Adrenal gland (tissue), 19 donors: ENCODE measurements around the gene SUV39H2. TPM values are rescaled to one million over a fixed set of nuclear protein-coding genes. Genes with fewer than 3 reads are reported as not detected.

Experiments
- DNase-seq, 7 donors: peaks; one replicate each; pipeline ENCODE4 v3.0.0-alpha.2; 2019 to 2020
- H3K27ac ChIP-seq, 5 donors: fragments of 200-600 bp; sonication (generic) in 4 of 5; 1 replicate in 3 of 5; 2 replicates in 2 of 5; pipeline versions ENCODE4 v1.5.1 to v1.8.0; 2016 to 2020; ENCODE audit warnings: mild to moderate bottlenecking in 1 of 5
- H3K27me3 ChIP-seq: fragments of 200-600 bp; 2 replicates; pipeline ENCODE4 v1.8.0; 2021
- H3K36me3 ChIP-seq, 2 donors: fragments of 200-600 bp; replicated peaks in 1 of 2; 1 replicate in 1 of 2; 2 replicates in 1 of 2; pipeline versions ENCODE4 v1.5.1 to v1.8.0; 2018 to 2022
- H3K4me1 ChIP-seq, 2 donors: fragments of 200-600 bp; replicated peaks in 1 of 2; 1 replicate in 1 of 2; 2 replicates in 1 of 2; pipeline versions ENCODE4 v1.5.1 to v1.8.0; 2018 to 2021
- H3K4me3 ChIP-seq, 4 donors: fragments of 200-600 bp; sonication (generic) in 3 of 4; one replicate each; pipeline ENCODE4 v1.5.1; 2016 to 2018
- H3K9me3 ChIP-seq, 3 donors: fragments of 200-600 bp; sonication (generic) in 1 of 3; replicated peaks in 1 of 3; 1 replicate in 2 of 3; 2 replicates in 1 of 3; pipeline versions ENCODE4 v1.5.1 to v1.8.0; 2016 to 2021
- POLR2A ChIP-seq, 2 donors: fragments of 450-650 bp; IDR thresholded peaks; one replicate each; pipeline ENCODE4 v1.6.1; 2017; ENCODE audit warnings: antibody characterized with exemption in 2 of 2, mild to moderate bottlenecking in 2 of 2, moderate library complexity in 1 of 2
- WGBS, 4 donors: extraction: QIAGEN DNeasy Blood & Tissue Kit in 2 of 4; methylation state at CpG; one replicate each; pipeline versions ENCODE4 v1.1.5 to v1.1.7; 2013 to 2017; 5-methylcytosine and 5-hydroxymethylcytosine counted together
- intact Hi-C, 2 donors: fragments of 100-400 bp; cut with DNase I; formaldehyde crosslinking; loops; one replicate each; pipeline versions ENCODE4 v1.14.1 to v1.15.0; 2022 to 2023
- long read RNA-seq, 10 donors: library from polyadenylated mRNA in 3 of 10; unstranded in 2 of 10; stranded (forward) in 1 of 10; transcript quantifications; one replicate each; pipeline ENCODE4 v2.0.0 and lab custom pipeline, GENCODE V29; 2021 to 2026
- polyA plus RNA-seq, 3 donors: library from polyadenylated mRNA; stranded (reverse); fragments of 200-250 nt in 2 of 3; fragments of 350-450 nt in 1 of 3; fragmentation: Illumina TruSeq in 1 of 3; extraction: RNeasy Lipid Tissue Mini Kit (QIAGEN cat#74804) in 1 of 3; gene quantifications; one replicate each; pipeline ENCODE4 v1.2.3, GENCODE V29; 2013 to 2014
- total RNA-seq, 9 donors: library from RNA; depleted of rRNA in 4 of 9; stranded (reverse); fragments of >200 nt in 4 of 9; fragments of 120-200 nt in 1 of 9; fragmentation: NEBNext Ultra II Directional in 1 of 9; extraction: Animal tissue kit (Norgen Biotek cat#: 25700) in 1 of 9; gene quantifications; one replicate each; pipeline versions ENCODE4 v1.1.0 to v1.2.4, GENCODE V29; 2013 to 2023
- TF ChIP-seq, protein P1 (sequence below), 6 experiments: fragments of 450-650 bp in 4 of 6; fragments of 200-600 bp in 2 of 6; sonication (generic) in 1 of 6; IDR thresholded peaks; 1 replicate in 5 of 6; 2 replicates in 1 of 6; pipeline versions ENCODE4 v1.5.1 to v1.8.0; 2016 to 2021; ENCODE audit warnings: antibody characterized with exemption in 6 of 6, mild to moderate bottlenecking in 2 of 6, moderate library complexity in 1 of 6
- donor health status: healthy with polysubstance abuse.
- donor health status: Bipolar disorder and iron deficiency.
- donor health status: DM: yes; HTN: yes; CAD: no.
- donor health status: DM: no; HTN: no; CAD: no.
- donor health status: DM: no; HTN: no; CAD: no.
- donor health status: DM: yes; HTN: yes; CAD: no.

The SUV39H2 gene, protein sequence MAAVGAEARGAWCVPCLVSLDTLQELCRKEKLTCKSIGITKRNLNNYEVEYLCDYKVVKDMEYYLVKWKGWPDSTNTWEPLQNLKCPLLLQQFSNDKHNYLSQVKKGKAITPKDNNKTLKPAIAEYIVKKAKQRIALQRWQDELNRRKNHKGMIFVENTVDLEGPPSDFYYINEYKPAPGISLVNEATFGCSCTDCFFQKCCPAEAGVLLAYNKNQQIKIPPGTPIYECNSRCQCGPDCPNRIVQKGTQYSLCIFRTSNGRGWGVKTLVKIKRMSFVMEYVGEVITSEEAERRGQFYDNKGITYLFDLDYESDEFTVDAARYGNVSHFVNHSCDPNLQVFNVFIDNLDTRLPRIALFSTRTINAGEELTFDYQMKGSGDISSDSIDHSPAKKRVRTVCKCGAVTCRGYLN
- total RNA-seq (10 to 100 TPM in 1 of 9 donors, 1 to 10 TPM in 8; 3.5 to 19.1 (median 6.4) TPM), polyA plus RNA-seq (1 to 10 TPM; 1.7 to 9.9 (median 1.8) TPM)
- long read RNA-seq, donor 1, transcript SUV39H2-205 (5 exons, 2,959 nt), result major isoform, 5 of 6 reads
- long read RNA-seq, donor 1, partial matches to known transcripts, result 0 of 6 reads
- long read RNA-seq, donor 1, other reads (novel, unspliced or antisense), result 0 of 6 reads
- long read RNA-seq, donor 2, partial matches to known transcripts, result 0 of 2 reads
- long read RNA-seq, donor 2, other reads (novel, unspliced or antisense), result 0 of 2 reads
- long read RNA-seq, donor 3, partial matches to known transcripts, result 0 of 3 reads
- long read RNA-seq, donor 3, other reads (novel, unspliced or antisense), result 0 of 3 reads
- long read RNA-seq, donor 4, partial matches to known transcripts, result 1 of 3 reads
- long read RNA-seq, donor 4, other reads (novel, unspliced or antisense), result 0 of 3 reads
- long read RNA-seq, donor 5, partial matches to known transcripts, result 0 of 3 reads
- long read RNA-seq, donor 5, other reads (novel, unspliced or antisense), result 0 of 3 reads
- long read RNA-seq, donor 6, partial matches to known transcripts, result 0 of 3 reads
- long read RNA-seq, donor 6, other reads (novel, unspliced or antisense), result 1 of 3 reads
- long read RNA-seq, donor 7, partial matches to known transcripts, result 5 of 5 reads
- long read RNA-seq, donor 7, other reads (novel, unspliced or antisense), result 0 of 5 reads
- long read RNA-seq, donor 8, partial matches to known transcripts, result 5 of 8 reads
- long read RNA-seq, donor 8, other reads (novel, unspliced or antisense), result 0 of 8 reads
- long read RNA-seq, donor 9, partial matches to known transcripts, result 0 of 2 reads
- long read RNA-seq, donor 9, other reads (novel, unspliced or antisense), result 0 of 2 reads
- long read RNA-seq, donor 10, partial matches to known transcripts, result 0 of 3 reads
- long read RNA-seq, donor 10, other reads (novel, unspliced or antisense), result 0 of 3 reads

DNA sequence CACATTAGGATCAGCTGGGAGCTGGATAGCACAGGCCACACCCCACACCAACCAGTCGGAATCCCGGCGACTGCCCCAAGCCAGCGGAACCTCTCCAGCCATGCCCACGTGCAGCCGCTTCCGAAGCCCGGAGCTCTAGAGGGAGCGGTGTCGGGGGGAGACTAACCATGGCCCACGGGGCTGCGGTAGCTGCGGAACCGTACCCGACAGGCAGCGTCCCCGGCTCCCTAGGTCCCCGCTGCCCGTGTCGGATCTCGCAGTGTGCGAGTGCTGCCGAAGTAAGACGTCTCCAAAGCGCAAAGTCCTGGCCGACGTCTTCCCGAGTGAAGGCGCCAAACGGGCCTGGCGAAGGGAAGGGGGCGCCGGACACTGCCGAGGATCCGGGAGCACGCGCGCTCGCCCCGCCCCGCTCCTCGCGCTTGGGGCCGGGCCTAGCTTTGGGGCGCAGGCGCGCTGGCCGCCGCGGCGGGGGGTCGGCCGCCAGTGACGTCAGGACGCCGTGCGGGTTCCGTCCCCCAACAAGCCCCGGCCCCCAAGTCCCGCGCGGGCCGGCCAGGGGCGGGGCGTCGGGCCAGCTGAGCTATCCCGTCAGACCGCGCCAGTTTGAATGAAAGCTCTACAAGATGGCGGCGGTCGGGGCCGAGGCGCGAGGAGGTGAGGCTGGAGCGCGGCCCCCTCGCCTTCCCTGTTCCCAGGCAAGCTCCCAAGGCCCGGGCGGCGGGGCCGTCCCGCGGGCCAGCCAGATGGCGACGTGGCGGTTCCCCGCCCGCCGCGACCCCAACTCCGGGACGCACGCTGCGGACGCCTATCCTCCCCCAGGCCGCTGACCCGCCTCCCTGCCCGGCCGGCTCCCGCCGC lies at the start of gene SUV39H2:
SUV39H2 (plus strand) TSS at position 601 of the 858 bp plus-strand sequence; CDS start at position 624, 23 bp downstream.
- peaks cover 4 to 33% of the 10 kb centered on the region in 2 donors for H3K4me1 ChIP-seq
- no peaks in the 10 kb centered on the region for H3K9me3 ChIP-seq
- TF ChIP-seq, protein P1, sequence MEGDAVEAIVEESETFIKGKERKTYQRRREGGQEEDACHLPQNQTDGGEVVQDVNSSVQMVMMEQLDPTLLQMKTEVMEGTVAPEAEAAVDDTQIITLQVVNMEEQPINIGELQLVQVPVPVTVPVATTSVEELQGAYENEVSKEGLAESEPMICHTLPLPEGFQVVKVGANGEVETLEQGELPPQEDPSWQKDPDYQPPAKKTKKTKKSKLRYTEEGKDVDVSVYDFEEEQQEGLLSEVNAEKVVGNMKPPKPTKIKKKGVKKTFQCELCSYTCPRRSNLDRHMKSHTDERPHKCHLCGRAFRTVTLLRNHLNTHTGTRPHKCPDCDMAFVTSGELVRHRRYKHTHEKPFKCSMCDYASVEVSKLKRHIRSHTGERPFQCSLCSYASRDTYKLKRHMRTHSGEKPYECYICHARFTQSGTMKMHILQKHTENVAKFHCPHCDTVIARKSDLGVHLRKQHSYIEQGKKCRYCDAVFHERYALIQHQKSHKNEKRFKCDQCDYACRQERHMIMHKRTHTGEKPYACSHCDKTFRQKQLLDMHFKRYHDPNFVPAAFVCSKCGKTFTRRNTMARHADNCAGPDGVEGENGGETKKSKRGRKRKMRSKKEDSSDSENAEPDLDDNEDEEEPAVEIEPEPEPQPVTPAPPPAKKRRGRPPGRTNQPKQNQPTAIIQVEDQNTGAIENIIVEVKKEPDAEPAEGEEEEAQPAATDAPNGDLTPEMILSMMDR (IDR thresholded peaks at IDR 0.05), result no peak
- peak; percentile 55 to 89 for TF ChIP-seq POLR2A (IDR thresholded peaks at IDR 0.05)
- no peaks in the 10 kb centered on the region for H3K36me3 ChIP-seq
- intact Hi-C loops, result no loop called here
- H3K27me3 ChIP-seq, result no peaks in the 10 kb centered on the region
- H3K27ac ChIP-seq, result peak within 1 kb of the TSS; percentile 83 to 99 (median 93)
- H3K4me3 ChIP-seq, result peak within 1 kb of the TSS; percentile 71 to 94 (median 81)
- WGBS, 4 donors, result 0% methylated on average over 5 to 102 of the region's 102 CpGs
- DNase-seq, result peak; percentile 95 to 97 (median 96)

DNA sequence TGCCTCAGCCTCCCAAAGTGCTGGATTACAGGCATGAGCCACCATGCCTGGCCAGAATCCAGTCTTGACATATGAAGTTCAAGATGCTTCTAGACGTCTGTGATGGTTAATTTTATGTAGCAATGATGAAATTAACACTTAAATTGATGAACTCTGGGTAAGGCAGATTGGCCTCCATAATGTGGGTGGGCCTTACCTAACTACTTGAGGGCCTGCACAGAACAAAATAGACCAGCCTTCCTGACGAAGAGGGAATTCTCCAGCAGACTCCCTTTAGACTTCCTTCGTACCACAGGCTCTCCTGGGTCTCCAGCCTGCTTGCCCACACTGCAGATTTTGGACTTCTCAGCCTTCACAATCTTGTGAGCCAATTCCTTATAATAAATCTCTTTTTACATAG lies 45.6 kb upstream of the SUV39H2 start:
- WGBS, 4 donors, result 73 to 90% (median 77%) methylated on average over 3 of the region's 3 CpGs

DNA sequence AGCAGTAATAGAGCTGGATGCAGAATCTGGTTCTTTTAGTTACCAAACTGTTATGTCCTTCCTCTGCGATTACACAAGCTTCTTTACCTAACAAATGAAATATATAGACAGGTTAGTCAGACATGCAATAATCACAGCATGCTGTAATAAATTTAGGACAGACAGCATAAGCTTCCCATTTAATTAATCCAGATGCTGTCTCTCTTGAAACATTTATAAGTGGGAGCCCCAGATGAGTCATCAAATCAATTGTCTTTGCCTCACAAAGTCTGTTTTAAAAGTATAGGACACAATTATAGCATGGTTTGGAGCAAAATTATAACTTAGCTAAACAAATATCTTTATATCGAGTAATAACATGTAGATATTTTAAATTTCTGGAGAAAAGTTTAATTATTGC lies 42.5 kb upstream of the SUV39H2 start:
- no peaks in the 10 kb centered on the region for H3K27me3 ChIP-seq
- 86 to 100% (median 97%) methylated on average over 2 of the region's 2 CpGs for WGBS, 4 donors
- TF ChIP-seq POLR2A (IDR thresholded peaks at IDR 0.05), result no peak
- TF ChIP-seq, protein P1 (IDR thresholded peaks at IDR 0.05), result no peak
- peaks cover 0 to 10% of the 10 kb centered on the region in 2 donors for H3K36me3 ChIP-seq
- no peak overlapping the region for H3K27ac ChIP-seq
- intact Hi-C loops, result loop anchor here (10.0 kb wide), 2 partner anchors 301 to 341 kb away; no protein-coding TSS in a partner anchor
- peaks cover 14 to 20% of the 10 kb centered on the region in 2 donors for H3K4me1 ChIP-seq
- no peaks in the 10 kb centered on the region for H3K9me3 ChIP-seq
- DNase-seq, result no peak
- H3K4me3 ChIP-seq, result no peak overlapping the region

More for the DNA sequence above, 45.6 kb upstream of the SUV39H2 start:
- Histone ChIP-seq H3K4me1 (peaks cover 7 to 8% of the 10 kb centered on the region in 2 donors), H3K36me3 (no peaks in the 10 kb centered on the region), H3K27ac (no peak overlapping the region), H3K27me3 (no peaks in the 10 kb centered on the region), H3K4me3 (no peak overlapping the region), H3K9me3 (no peaks in the 10 kb centered on the region)
- intact Hi-C loops, result loop anchor here (10.0 kb wide), 2 partner anchors 298 to 338 kb away; no protein-coding TSS in a partner anchor
- no peak for DNase-seq
- no peak for TF ChIP-seq POLR2A (IDR thresholded peaks at IDR 0.05)
- TF ChIP-seq, protein P1 (IDR thresholded peaks at IDR 0.05), result no peak
